Measurements from ENCODE around the gene TMTC1. TPM values are rescaled to one million over a fixed set of nuclear protein-coding genes. Genes with fewer than 3 reads are reported as not detected.

TMTC1 gene
- total RNA-seq, 1 experiment from 2014 or later = 4.8 TPM

- Histone ChIP-seq H2AFZ (no peak overlapping the region), H3K27me3 (ENCODE audit: insufficient read depth, low read depth) (no peaks in the 10 kb centered on the region; the same call in 1 of the 2 replicates), H3K27ac (no peak overlapping the region), H3K4me3 (no peak overlapping the region), H3K9me2 (ENCODE audit: insufficient read depth) (no peaks in the 10 kb centered on the region), H3F3A (ENCODE audit: insufficient read depth, low read depth) (peaks cover 34% of the 10 kb centered on the region), H3K9me3 (ENCODE audit: insufficient read depth, low read depth) (peaks cover 14% of the 10 kb centered on the region), H4K20me1 (ENCODE audit: insufficient read depth) (no peaks in the 10 kb centered on the region), H3K4me2 (no peak overlapping the region), H3K79me2 (ENCODE audit: low read depth) (no peaks in the 10 kb centered on the region), H3K4me1 (replicated peaks; ENCODE audit: insufficient read depth) (peaks cover 15% of the 10 kb centered on the region), H3K36me3 (ENCODE audit: low read depth) (no peaks in the 10 kb centered on the region)
- TF ChIP-seq EZH2 (IDR thresholded peaks at IDR 0.05; ENCODE audit: low read depth) (no peak), CTCF (conservative IDR thresholded peaks at IDR 0.05) (no peak)
- ChIA-PET CTCF (no interaction called here), POLR2A (ENCODE audit: unreplicated experiment) (no interaction called here)
- DNase-seq = no peak
- intact Hi-C loops (cut with micrococcal nuclease; ENCODE audit: unreplicated experiment) = no loop called here
- BruUV-seq (replicated peaks) = no TSS peak
Measured at GRCh38 chr12:29797565-29798355, 14.0 kb upstream of the TMTC1 start.

DNA sequence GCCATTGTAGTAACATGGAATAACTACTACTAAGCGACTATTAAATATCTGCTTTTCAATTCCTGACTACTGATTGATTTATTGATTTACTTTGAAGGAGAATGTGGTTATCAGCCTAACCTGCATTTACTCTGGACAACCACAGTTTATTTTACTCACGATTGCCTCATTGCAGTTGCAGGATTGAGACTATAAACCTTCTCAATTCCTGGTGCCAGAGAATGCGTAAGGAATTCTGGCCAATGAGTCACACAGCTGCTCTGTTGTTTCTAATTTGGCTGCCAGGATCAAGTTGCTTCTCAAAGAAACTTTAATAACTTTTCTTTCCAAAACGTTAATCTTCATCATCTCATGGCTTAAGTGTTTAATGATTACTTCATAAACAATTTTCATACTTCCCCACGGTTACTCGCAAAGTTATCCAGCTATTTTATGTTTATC lies 13.1 kb upstream of the TMTC1 start:
- intact Hi-C loops (cut with micrococcal nuclease; ENCODE audit: unreplicated experiment) = no loop called here
- H3K4me1 ChIP-seq (replicated peaks; ENCODE audit: insufficient read depth) = peaks cover 15% of the 10 kb centered on the region
- H3K27ac ChIP-seq = no peak overlapping the region
- peaks cover 43% of the 10 kb centered on the region for H3F3A ChIP-seq (ENCODE audit: insufficient read depth, low read depth)
- no peaks in the 10 kb centered on the region for H3K79me2 ChIP-seq (ENCODE audit: low read depth)
- ChIA-PET POLR2A (ENCODE audit: unreplicated experiment) (interaction anchor here (0.6 kb wide), 1 partner anchor 189 kb away, joined by 5 read pairs; no protein-coding TSS in a partner anchor), CTCF (no interaction called here)
- TF ChIP-seq CTCF (conservative IDR thresholded peaks at IDR 0.05) = no peak
- no peaks in the 10 kb centered on the region; the same call in 1 of the 2 replicates for H3K27me3 ChIP-seq (ENCODE audit: insufficient read depth, low read depth)
- peak overlapping the region; percentile 35; the same call in 1 of the 2 replicates for H3K4me2 ChIP-seq
- peak in 1 of 2 experiments; percentile 83 for DNase-seq
- no peaks in the 10 kb centered on the region for H4K20me1 ChIP-seq (ENCODE audit: insufficient read depth)
- no peaks in the 10 kb centered on the region for H3K9me2 ChIP-seq (ENCODE audit: insufficient read depth)
- H3K9me3 ChIP-seq (ENCODE audit: insufficient read depth, low read depth) = peaks cover 21% of the 10 kb centered on the region
- no peak overlapping the region for H3K4me3 ChIP-seq
- no TSS peak for BruUV-seq (replicated peaks)
- no peak overlapping the region for H2AFZ ChIP-seq
- H3K36me3 ChIP-seq (ENCODE audit: low read depth) = no peaks in the 10 kb centered on the region

- CTCF ChIA-PET = interaction anchor here (0.8 kb wide), 1 partner anchor 371 kb away, joined by 5 read pairs; no protein-coding TSS in a partner anchor
- H3K27ac ChIP-seq = no peak overlapping the region
- peaks cover 15% of the 10 kb centered on the region for H3K4me1 ChIP-seq (replicated peaks; ENCODE audit: insufficient read depth)
- no peaks in the 10 kb centered on the region for H3K79me2 ChIP-seq (ENCODE audit: low read depth)
- H3K9me3 ChIP-seq (ENCODE audit: insufficient read depth, low read depth) = peaks cover 24% of the 10 kb centered on the region
- no peaks in the 10 kb centered on the region for H3K36me3 ChIP-seq (ENCODE audit: low read depth)
- POLR2A ChIA-PET (ENCODE audit: unreplicated experiment) = no interaction called here
- no peak overlapping the region for H2AFZ ChIP-seq
- intact Hi-C loops (cut with micrococcal nuclease; ENCODE audit: unreplicated experiment) = no loop called here
- H4K20me1 ChIP-seq (ENCODE audit: insufficient read depth) = no peaks in the 10 kb centered on the region
- no TSS peak for BruUV-seq (replicated peaks)
- no peaks in the 10 kb centered on the region for H3K9me2 ChIP-seq (ENCODE audit: insufficient read depth)
- H3F3A ChIP-seq (ENCODE audit: insufficient read depth, low read depth) = peaks cover 55% of the 10 kb centered on the region
- no peak overlapping the region for H3K4me2 ChIP-seq
- TF ChIP-seq CTCF (conservative IDR thresholded peaks at IDR 0.05) (no peak), EZH2 (IDR thresholded peaks at IDR 0.05; ENCODE audit: low read depth) (no peak)
- H3K27me3 ChIP-seq (ENCODE audit: insufficient read depth, low read depth) = no peaks in the 10 kb centered on the region; the same call in 1 of the 2 replicates
- DNase-seq = no peak
- H3K4me3 ChIP-seq = no peak overlapping the region
Measured at GRCh38 chr12:29795715-29796114, 12.0 kb upstream of the TMTC1 start.
